SK-N-SH (cell line): ENCODE data around the gene ARIH2. TPM values are rescaled to one million over a fixed set of nuclear protein-coding genes. Genes with fewer than 3 reads are reported as not detected.

ENCODE experiments used
- CTCF ChIA-PET: fragments of 300-600, 350-600 bp; formaldehyde crosslinking; extraction: SDS; loops from one replicate; lab custom pipeline; 2021; lab: Yijun Ruan, JAX
- POLR2A ChIA-PET: fragments of 350-600 bp; sonication (Branson Sonifier 250); formaldehyde crosslinking; extraction: SDS; loops from one replicate; lab custom pipeline; 2020; ENCODE audit warnings: antibody characterized with exemption, inconsistent platforms; lab: Yijun Ruan, JAX
- DNase-seq: peaks from one replicate; pipeline ENCODE4 v3.0.0; 2012
- H2AFZ ChIP-seq: fragments of 200-600 bp; sonication (generic); 2 replicates; pipeline ENCODE4 v1.8.1; 2016; ENCODE audit warnings: antibody characterized with exemption, mild to moderate bottlenecking, low read depth
- H3F3A ChIP-seq: fragments of 200-600 bp; sonication (generic); replicated peaks from 2 replicates; pipeline ENCODE3; 2016; ENCODE audit warnings: antibody characterized with exemption, mild to moderate bottlenecking; ENCODE audit not compliant: insufficient read depth
- H3K27ac ChIP-seq, 2 experiments: fragments of 200-500 bp in 1 of 2; fragments of 200-600 bp in 1 of 2; sonication (Bioruptor generic) in 1 of 2; sonication (generic), shearing (Covaris generic) in 1 of 2; 2 replicates each; pipeline versions ENCODE4 v1.5.1 to v1.6.1; 2014 to 2016; ENCODE audit warnings: low read depth in 2 of 2, inconsistent platforms in 1 of 2, low read length in 1 of 2, mild to moderate bottlenecking in 1 of 2, mixed read lengths in 1 of 2
- H3K27me3 ChIP-seq: fragments of 200-600 bp; sonication (generic), shearing (Covaris generic); 2 replicates; pipeline ENCODE4 v1.6.1; 2016; ENCODE audit warnings: mixed run types; ENCODE audit not compliant: insufficient read depth
- H3K36me3 ChIP-seq, 2 experiments: fragments of 200-500 bp in 1 of 2; fragments of 200-600 bp in 1 of 2; sonication (Bioruptor generic) in 1 of 2; sonication (generic) in 1 of 2; replicated peaks in 1 of 2; 2 replicates each; pipeline versions ENCODE3 to v1.5.1; 2014 to 2016; ENCODE audit warnings: low read length in 1 of 2, mild to moderate bottlenecking in 1 of 2; ENCODE audit not compliant: insufficient read depth in 2 of 2, control insufficient read depth in 1 of 2
- H3K4me1 ChIP-seq, 2 experiments: fragments of 200-500 bp in 1 of 2; fragments of 200-600 bp in 1 of 2; sonication (Bioruptor generic) in 1 of 2; sonication (generic), shearing (Covaris generic) in 1 of 2; 2 replicates each; pipeline versions ENCODE4 v1.5.1 to v1.6.1; 2014 to 2016; ENCODE audit warnings: low read depth in 1 of 2, low read length in 1 of 2, mixed run types in 1 of 2; ENCODE audit not compliant: insufficient read depth in 2 of 2, control insufficient read depth in 1 of 2
- H3K4me2 ChIP-seq: fragments of 200-600 bp; sonication (generic), shearing (Covaris generic); 2 replicates; pipeline ENCODE4 v1.6.1; 2017; ENCODE audit warnings: mixed run types
- H3K4me3 ChIP-seq, 2 experiments: fragments of 200-500 bp in 1 of 2; fragments of 200-600 bp in 1 of 2; sonication (Bioruptor generic) in 1 of 2; sonication (generic), shearing (Covaris generic) in 1 of 2; 2 replicates each; pipeline versions ENCODE4 v1.5.1 to v1.8.1; 2014 to 2016; ENCODE audit warnings: low read depth in 2 of 2, inconsistent platforms in 1 of 2, low read length in 1 of 2, mild to moderate bottlenecking in 1 of 2, mixed read lengths in 1 of 2, moderate library complexity in 1 of 2
- H3K79me2 ChIP-seq: fragments of 200-600 bp; sonication (generic); 2 replicates; pipeline ENCODE4 v1.8.1; 2017; ENCODE audit warnings: mild to moderate bottlenecking; ENCODE audit not compliant: insufficient read depth
- H3K9ac ChIP-seq: fragments of 200-600 bp; sonication (generic); 2 replicates; pipeline ENCODE4 v1.6.1; 2017; ENCODE audit warnings: mixed run types
- H3K9me2 ChIP-seq: fragments of 200-600 bp; sonication (generic); 2 replicates; pipeline ENCODE4 v1.6.1; 2017; ENCODE audit warnings: mixed run types
- H3K9me3 ChIP-seq: fragments of 200-600 bp; sonication (generic); 2 replicates; pipeline ENCODE4 v1.6.1; 2017; ENCODE audit warnings: mixed run types, mild to moderate bottlenecking, moderate library complexity
- H4K20me1 ChIP-seq: fragments of 200-600 bp; sonication (generic); 2 replicates; pipeline ENCODE4 v1.6.1; 2017; ENCODE audit warnings: mild to moderate bottlenecking, mixed run types; ENCODE audit not compliant: insufficient read depth
- CTCF ChIP-seq: fragments of 200-600 bp; sonication (generic); IDR thresholded peaks from 2 replicates; pipeline ENCODE4 v1.6.1; 2017; ENCODE audit warnings: antibody characterized with exemption, mild to moderate bottlenecking, moderate library complexity
- EP300 ChIP-seq, 2 experiments: IDR thresholded peaks; 2 replicates each; pipeline versions ENCODE4 v1.4.0 to v1.6.1; 2012; ENCODE audit warnings: borderline replicate concordance in 1 of 2, low read depth in 1 of 2, low read length in 1 of 2
- FOSL2 ChIP-seq: IDR thresholded peaks from 2 replicates; pipeline ENCODE4 v1.4.0; 2012; ENCODE audit warnings: low read depth, mild to moderate bottlenecking, moderate library complexity, borderline replicate concordance
- MXI1 ChIP-seq: IDR thresholded peaks from 2 replicates; pipeline ENCODE4 v1.6.1; 2012; ENCODE audit warnings: mild to moderate bottlenecking, low read depth, low read length, improper control_type of control experiment
- NRF1 ChIP-seq: IDR thresholded peaks from 2 replicates; pipeline ENCODE4 v1.6.1; 2012; ENCODE audit warnings: low read depth, mild to moderate bottlenecking, low read length
- POLR2AphosphoS5 ChIP-seq: IDR thresholded peaks from 2 replicates; pipeline ENCODE4 v1.6.1; 2012; ENCODE audit warnings: low read depth, low read length
- REST ChIP-seq: IDR thresholded peaks from 2 replicates; pipeline ENCODE4 v1.6.1; 2012; ENCODE audit warnings: mild to moderate bottlenecking, low read depth, low read length, moderate library complexity
- RFX5 ChIP-seq: IDR thresholded peaks from 2 replicates; pipeline ENCODE4 v1.6.1; 2012; ENCODE audit warnings: mild to moderate bottlenecking, improper control_type of control experiment, low read length
- RXRA ChIP-seq: IDR thresholded peaks from 2 replicates; pipeline ENCODE4 v1.4.0; 2012; ENCODE audit warnings: low read depth, mild to moderate bottlenecking, borderline replicate concordance
- TCF12 ChIP-seq: IDR thresholded peaks from 2 replicates; pipeline ENCODE4 v1.4.0; 2012
- USF1 ChIP-seq: IDR thresholded peaks from 2 replicates; pipeline ENCODE4 v1.4.0; 2012; ENCODE audit warnings: low read depth, borderline replicate concordance
- USF2 ChIP-seq: fragments of 150-350 bp; IDR thresholded peaks from 2 replicates; pipeline ENCODE4 v1.6.1; 2017; ENCODE audit warnings: antibody characterized with exemption, low read length, low read depth, borderline replicate concordance
- YY1 ChIP-seq: IDR thresholded peaks from 2 replicates; pipeline ENCODE4 v1.4.0; 2012; ENCODE audit warnings: low read depth, mild to moderate bottlenecking
- WGBS: methylation state at CpG from one replicate; pipeline ENCODE4 v1.1.6; 2017; ENCODE audit warnings: low lambda C conversion rate; 5-methylcytosine and 5-hydroxymethylcytosine counted together
- polyA plus RNA-seq, 3 experiments: library from polyadenylated mRNA; depleted of rRNA; stranded (reverse); fragments of >200 nt; gene quantifications; 2 replicates each; pipeline ENCODE4 v1.2.3, GENCODE V29; 2012

The ARIH2 gene
- polyA plus RNA-seq, 1 of the 3 experiments (the other 2 are of a cell fraction), result 69.7 TPM

- TF ChIP-seq USF1, result no peak; the same call in 1 of the 2 replicates
- peak; percentile 80 for TF ChIP-seq YY1
- TF ChIP-seq FOSL2, result no peak
- no peak for TF ChIP-seq CTCF
- TF ChIP-seq, all 33 proteins: peak for 15
Observed at GRCh38 chr3:49017971-49018706, 99.5 kb downstream of the ARIH2 start, which contains the start of gene DALRD3 (continued).

GRCh38 chr3:49018707-49019006, 100.0 kb downstream of the ARIH2 start:
- 0% methylated on average over 6 of the region's 18 CpGs for WGBS
- Histone ChIP-seq H3K27ac (peak overlapping the region; percentile 89 to 99), H3K79me2 (peaks cover 55% of the 10 kb centered on the region), H3K9me2 (no peaks in the 10 kb centered on the region), H3K36me3 (peaks cover 15 to 34% of the 10 kb centered on the region in 2 experiments), H3F3A (peaks cover 39% of the 10 kb centered on the region), H3K4me2 (peak overlapping the region; percentile 97), H3K27me3 (no peaks in the 10 kb centered on the region), H3K4me3 (peak overlapping the region; percentile 83 to 87), H3K4me1 (peaks cover 0 to 34% of the 10 kb centered on the region in 2 experiments; a peak in 1 of 4 replicates), H3K9ac (peak overlapping the region; percentile 80), H3K9me3 (no peaks in the 10 kb centered on the region), H2AFZ (peak overlapping the region; percentile 77; the same call in 1 of the 2 replicates), H4K20me1 (peaks cover 15% of the 10 kb centered on the region)
- CTCF ChIA-PET, result interaction anchor here (1.3 to 14.2 kb wide), 3 partner anchors 11 to 430 kb away, joined by 3 to 114 read pairs (median 39); partner anchors contain the start of genes P4HTM and WDR6
- no peak for DNase-seq
- TF ChIP-seq MXI1 (peak; percentile 6; the same call in 1 of the 2 replicates), POLR2AphosphoS5 (peak; percentile 14; the same call in 1 of the 2 replicates), RXRA (no peak)
- POLR2A ChIA-PET, result interaction anchor here (1.1 to 3.7 kb wide), 3 partner anchors 9 to 75 kb away, joined by 3 to 46 read pairs (median 3); partner anchors contain the start of gene WDR6

GRCh38 chr3:49019941-49020329, 101.3 kb downstream of the ARIH2 start:
- Histone ChIP-seq H3K79me2 (peaks cover 63% of the 10 kb centered on the region), H3K4me1 (peaks cover 0 to 34% of the 10 kb centered on the region in 2 experiments; a peak in 1 of 4 replicates), H3K27ac (peak overlapping the region; percentile 90 to 99), H3F3A (peaks cover 45% of the 10 kb centered on the region), H2AFZ (no peak overlapping the region), H4K20me1 (0 out of 2 replicates have a peak, but pooled peaks cover 5% of the 10 kb centered on the region), H3K9me2 (no peaks in the 10 kb centered on the region), H3K36me3 (peaks cover 27 to 33% of the 10 kb centered on the region in 2 experiments), H3K4me3 (peak overlapping the region; percentile 87 to 94), H3K27me3 (no peaks in the 10 kb centered on the region), H3K9me3 (no peaks in the 10 kb centered on the region), H3K4me2 (peak overlapping the region; percentile 97), H3K9ac (peak overlapping the region; percentile 99)
- DNase-seq, result no peak
- CTCF ChIA-PET, result interaction anchor here (1.6 to 14.2 kb wide), 3 partner anchors 9 to 31 kb away, joined by 8 to 114 read pairs (median 39); partner anchors contain the start of genes IMPDH2, P4HTM and WDR6
- WGBS, result 35% methylated on average over 9 of the region's 12 CpGs
- POLR2A ChIA-PET, result interaction anchor here (0.8 to 4.6 kb wide), 8 partner anchors 8 to 114 kb away, joined by 3 to 80 read pairs (median 14); partner anchors contain the start of genes IMPDH2, QRICH1 and WDR6
- TF ChIP-seq NRF1 (no peak), USF1 (no peak), RFX5 (no peak), EP300 (IDR thresholded peaks at IDR 0.05; ENCODE audit: borderline replicate concordance in 1 of 2, low read depth in 1 of 2, low read length in 1 of 2) (no peak), REST (no peak), TCF12 (no peak), USF2 (no peak)
